Neuronal stem cell (in vitro differentiated cells): ENCODE results near the gene CDK15.

Source experiments
- DNase-seq: peaks from one replicate; pipeline ENCODE4 v3.0.0-alpha.2; 2013; ENCODE audit warnings: low spot score
- H2AFZ ChIP-seq: one replicate; pipeline ENCODE4 v1.6.1; 2013; ENCODE audit warnings: mild to moderate bottlenecking, low read length, inconsistent platforms
- H2AK5ac ChIP-seq: 2 replicates; pipeline ENCODE4 v1.6.1; 2013; ENCODE audit warnings: low read depth, mild to moderate bottlenecking, inconsistent platforms, low read length, moderate library complexity, mixed read lengths
- H2BK120ac ChIP-seq: 2 replicates; pipeline ENCODE4 v1.6.1; 2013; ENCODE audit warnings: low read depth, mild to moderate bottlenecking, inconsistent platforms, low read length, moderate library complexity, mixed read lengths
- H2BK12ac ChIP-seq: one replicate; pipeline ENCODE4 v1.6.1; 2013; ENCODE audit warnings: low read length, inconsistent platforms
- H2BK15ac ChIP-seq: 2 replicates; pipeline ENCODE4 v1.6.1; 2013; ENCODE audit warnings: mild to moderate bottlenecking, low read length, inconsistent platforms, mixed read lengths
- H2BK5ac ChIP-seq: one replicate; pipeline ENCODE4 v1.6.1; 2013; ENCODE audit warnings: inconsistent platforms, mild to moderate bottlenecking, low read length, moderate library complexity
- H3K14ac ChIP-seq: one replicate; pipeline ENCODE4 v1.6.1; 2013; ENCODE audit warnings: low read length, inconsistent platforms
- H3K18ac ChIP-seq: 2 replicates; pipeline ENCODE4 v1.6.1; 2013; ENCODE audit warnings: low read length, inconsistent platforms
- H3K23ac ChIP-seq: 2 replicates; pipeline ENCODE4 v1.6.1; 2013; ENCODE audit warnings: low read depth, mild to moderate bottlenecking, mixed read lengths, low read length, inconsistent platforms; ENCODE audit not compliant: poor library complexity
- H3K27ac ChIP-seq: replicated peaks from 3 replicates; pipeline ENCODE4 v1.5.1; 2013; ENCODE audit warnings: low read length, inconsistent platforms
- H3K27me3 ChIP-seq, 3 experiments: 2 replicates each; pipeline ENCODE4 v1.6.1; 2013; ENCODE audit warnings: low read length in 3 of 3, mild to moderate bottlenecking in 2 of 3, inconsistent platforms in 1 of 3, low read depth in 1 of 3, mixed read lengths in 1 of 3, moderate library complexity in 1 of 3; ENCODE audit not compliant: control insufficient read depth in 3 of 3, insufficient read depth in 3 of 3
- H3K36me3 ChIP-seq, 2 donors: replicated peaks in 1 of 2; 2 replicates each; pipeline ENCODE4 v1.6.1; 2013; ENCODE audit warnings: low read length in 2 of 2; ENCODE audit not compliant: control insufficient read depth in 2 of 2, insufficient read depth in 2 of 2
- H3K4ac ChIP-seq: 2 replicates; pipeline ENCODE4 v1.6.1; 2013; ENCODE audit warnings: inconsistent platforms, mild to moderate bottlenecking, low read length, moderate library complexity
- H3K4me1 ChIP-seq, 2 donors: 1 replicate in 1 of 2; 2 replicates in 1 of 2; pipeline ENCODE4 v1.6.1; 2013; ENCODE audit warnings: low read length in 2 of 2, low read depth in 1 of 2; ENCODE audit not compliant: control insufficient read depth in 2 of 2, insufficient read depth in 1 of 2
- H3K4me2 ChIP-seq: one replicate; pipeline ENCODE4 v1.6.1; 2013; ENCODE audit warnings: mild to moderate bottlenecking, low read length, inconsistent platforms; ENCODE audit not compliant: insufficient read depth, poor library complexity, severe bottlenecking
- H3K4me3 ChIP-seq, 2 donors: 2 replicates each; pipeline ENCODE4 v1.5.1; 2013; ENCODE audit warnings: low read length in 2 of 2, mild to moderate bottlenecking in 2 of 2, inconsistent platforms in 1 of 2, moderate library complexity in 1 of 2
- H3K79me1 ChIP-seq: one replicate; pipeline ENCODE4 v1.6.1; 2013; ENCODE audit warnings: low read depth, mild to moderate bottlenecking, inconsistent platforms, low read length, moderate library complexity
- H3K9ac ChIP-seq: one replicate; pipeline ENCODE4 v1.6.1; 2013; ENCODE audit warnings: mild to moderate bottlenecking, low read depth, low read length, inconsistent platforms; ENCODE audit not compliant: poor library complexity
- H3K9me3 ChIP-seq, 2 donors: replicated peaks in 1 of 2; 2 replicates each; pipeline versions ENCODE3 to v1.6.1; 2013; ENCODE audit warnings: low read length in 2 of 2, mild to moderate bottlenecking in 2 of 2, inconsistent platforms in 1 of 2, low read depth in 1 of 2, mixed read lengths in 1 of 2, moderate library complexity in 1 of 2; ENCODE audit not compliant: control insufficient read depth in 2 of 2, insufficient read depth in 1 of 2
- H4K8ac ChIP-seq: one replicate; pipeline ENCODE4 v1.6.1; 2013; ENCODE audit warnings: low read depth, mild to moderate bottlenecking, inconsistent platforms, low read length, moderate library complexity
- H4K91ac ChIP-seq: one replicate; pipeline ENCODE4 v1.6.1; 2013; ENCODE audit warnings: low read length, low read depth, mild to moderate bottlenecking, inconsistent platforms; ENCODE audit not compliant: poor library complexity
- WGBS, 2 donors: extraction: QIAGEN DNeasy Blood & Tissue Kit; methylation state at CpG; one replicate each; pipeline ENCODE4 v1.1.7; 2013; ENCODE audit warnings: missing lambda C conversion rate in 2 of 2, mixed read lengths in 1 of 2; ENCODE audit not compliant: insufficient read length in 2 of 2, insufficient replicate concordance in 1 of 2; ENCODE audit errors: extremely low coverage in 2 of 2; 5-methylcytosine and 5-hydroxymethylcytosine counted together

CDK15 gene

DNA sequence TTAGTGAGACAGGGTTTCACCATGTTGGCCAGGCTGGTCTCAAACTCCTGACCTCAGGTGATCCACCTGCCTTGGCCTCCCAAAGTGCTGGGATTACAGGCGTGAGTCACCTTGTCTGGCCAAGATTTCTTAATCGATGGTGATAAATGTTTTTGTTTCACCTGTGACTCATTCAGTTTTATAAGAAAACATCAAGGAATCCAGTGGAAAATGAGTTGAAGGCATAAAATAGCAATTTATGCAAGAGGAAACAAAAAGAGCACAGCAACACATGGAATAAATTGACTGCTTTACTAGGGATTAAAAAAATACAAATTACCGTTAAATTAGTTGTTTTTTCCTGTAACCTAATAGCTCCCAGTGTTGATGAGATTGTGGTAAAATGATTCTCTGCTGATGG is 80.2 kb downstream of the CDK15 start:
- Histone ChIP-seq H3K9me3 (no peaks in the 10 kb centered on the region), H2BK15ac (no peak overlapping the region), H3K18ac (no peak overlapping the region), H2BK120ac (no peak overlapping the region), H3K9ac (no peak overlapping the region), H3K4me2 (no peak overlapping the region), H3K4me3 (no peak overlapping the region), H2AK5ac (no peak overlapping the region), H3K36me3 (no peaks in the 10 kb centered on the region), H3K4me1 (peaks cover 27 to 32% of the 10 kb centered on the region in 2 donors), H2BK5ac (no peak overlapping the region), H2AFZ (no peak overlapping the region), H3K27me3 (peaks cover 0 to 38% (median 0%) of the 10 kb centered on the region in 3 experiments), H3K79me1 (no peaks in the 10 kb centered on the region), H3K4ac (no peak overlapping the region), H3K27ac (no peak overlapping the region), H2BK12ac (no peak overlapping the region), H3K14ac (no peak overlapping the region), H4K8ac (no peak overlapping the region), H3K23ac (no peak overlapping the region), H4K91ac (no peak overlapping the region)
- DNase-seq = no peak
- no CpG with 5 or more reads among the region's 3 CpGs for WGBS, 2 donors

DNA sequence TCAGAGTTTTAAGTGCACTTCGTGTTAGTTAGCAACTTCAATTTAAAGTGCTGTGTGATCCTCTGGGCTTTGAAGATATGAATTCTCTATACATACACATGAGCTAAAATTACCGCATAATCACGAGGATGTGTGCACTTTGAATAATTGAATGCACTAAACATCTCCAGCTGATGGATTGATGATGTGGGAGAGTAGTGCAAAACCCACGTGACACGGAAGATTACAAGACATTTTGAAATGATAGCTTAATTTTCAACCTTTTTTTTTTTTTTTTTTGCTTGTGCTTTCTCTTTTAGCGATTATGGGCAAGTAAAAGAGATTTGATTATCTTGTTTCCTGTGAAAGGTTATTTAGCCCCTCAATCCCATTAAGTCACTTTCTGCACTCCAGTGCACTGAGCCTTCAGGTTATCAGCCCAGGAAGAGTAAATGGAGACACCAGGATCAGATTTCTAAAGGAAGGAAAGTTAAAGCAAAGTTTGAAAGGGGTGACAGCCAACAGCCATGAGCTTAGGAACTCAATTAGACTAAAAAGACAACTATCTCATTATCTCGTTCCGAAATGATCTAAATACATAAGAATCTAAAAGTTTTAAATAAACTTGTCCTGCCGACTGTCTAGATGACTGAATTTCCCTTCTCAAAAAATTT is 81.6 kb downstream of the CDK15 start:
- Histone ChIP-seq H3K4me1 (peaks cover 14 to 19% of the 10 kb centered on the region in 2 donors), H3K36me3 (no peaks in the 10 kb centered on the region), H2AK5ac (no peak overlapping the region), H3K4me3 (no peak overlapping the region), H3K79me1 (no peaks in the 10 kb centered on the region), H3K18ac (no peak overlapping the region), H4K91ac (no peak overlapping the region), H2BK5ac (no peak overlapping the region), H2BK15ac (no peak overlapping the region), H3K4me2 (peak overlapping the region; percentile 40), H2AFZ (peak overlapping the region; percentile 78), H3K27me3 (peaks cover 0 to 33% (median 0%) of the 10 kb centered on the region in 3 experiments), H3K4ac (no peak overlapping the region), H2BK120ac (no peak overlapping the region), H4K8ac (no peak overlapping the region), H3K14ac (no peak overlapping the region), H2BK12ac (no peak overlapping the region), H3K9ac (no peak overlapping the region), H3K9me3 (no peaks in the 10 kb centered on the region), H3K23ac (no peak overlapping the region), H3K27ac (peak overlapping the region; percentile 80)
- WGBS, 2 donors = no CpG with 5 or more reads among the region's 9 CpGs
- DNase-seq = peak; percentile 56

DNA sequence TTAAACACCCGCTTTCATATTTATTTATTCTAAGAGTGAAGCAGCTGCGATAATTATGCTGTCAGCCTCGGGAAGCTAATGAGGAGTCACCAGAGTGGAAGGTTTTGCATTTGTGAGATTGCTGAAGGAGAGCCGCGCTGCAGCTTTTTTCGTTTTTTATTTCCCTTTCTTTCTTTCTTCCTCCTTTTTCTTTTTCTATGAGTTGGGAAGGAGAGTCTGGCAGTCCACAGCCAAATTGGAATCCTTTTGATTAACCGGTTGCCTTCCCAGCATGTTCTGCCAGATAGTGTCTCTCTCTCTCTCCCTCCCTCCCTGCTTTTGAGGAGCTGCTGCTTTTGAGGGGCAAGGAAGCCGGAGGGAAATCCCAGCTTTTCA is 82.1 kb downstream of the CDK15 start:
- Histone ChIP-seq H3K4ac (no peak overlapping the region), H2BK15ac (no peak overlapping the region), H2AFZ (peak overlapping the region; percentile 78), H2BK120ac (no peak overlapping the region), H3K79me1 (no peaks in the 10 kb centered on the region), H3K9me3 (no peaks in the 10 kb centered on the region), H4K91ac (no peak overlapping the region), H3K4me3 (peak overlapping the region in 1 of 2 donors; percentile 2), H3K36me3 (no peaks in the 10 kb centered on the region), H2AK5ac (no peak overlapping the region), H3K23ac (no peak overlapping the region), H3K27me3 (peaks cover 0 to 29% (median 0%) of the 10 kb centered on the region in 3 experiments), H2BK5ac (no peak overlapping the region), H3K9ac (no peak overlapping the region), H3K4me2 (peak overlapping the region; percentile 40), H3K14ac (no peak overlapping the region), H3K18ac (no peak overlapping the region), H3K27ac (peak overlapping the region; percentile 80), H3K4me1 (peaks cover 14 to 16% of the 10 kb centered on the region in 2 donors), H2BK12ac (no peak overlapping the region), H4K8ac (no peak overlapping the region)
- WGBS, 2 donors = no CpG with 5 or more reads among the region's 8 CpGs
- DNase-seq = peak; percentile 45

DNA sequence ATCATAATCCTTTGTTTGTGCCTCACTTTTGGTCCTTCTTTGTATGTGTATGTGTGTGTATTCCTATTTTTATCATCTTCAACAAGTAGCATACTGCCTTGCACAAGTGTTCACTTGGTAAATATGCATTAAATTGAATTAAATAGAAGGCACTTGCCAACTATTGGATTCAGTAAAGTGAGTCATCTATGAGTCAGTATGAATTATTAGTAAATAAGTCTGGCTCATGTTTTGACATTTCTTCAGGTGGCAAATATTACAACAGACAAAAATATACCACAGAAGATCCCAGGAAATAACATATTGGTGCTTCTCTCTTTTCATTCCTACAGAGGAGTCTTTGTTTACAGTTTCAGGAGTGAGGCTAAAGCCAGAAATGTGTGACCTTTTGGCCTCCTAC is 84.1 kb downstream of the CDK15 start:
- H2BK120ac ChIP-seq = no peak overlapping the region
- no peak overlapping the region for H3K27ac ChIP-seq
- H3K36me3 ChIP-seq = no peaks in the 10 kb centered on the region
- no peaks in the 10 kb centered on the region for H3K9me3 ChIP-seq
- no peak overlapping the region for H2BK12ac ChIP-seq
- no peak overlapping the region for H2BK5ac ChIP-seq
- H3K14ac ChIP-seq = no peak overlapping the region
- no peak overlapping the region for H3K18ac ChIP-seq
- H2BK15ac ChIP-seq = no peak overlapping the region
- H3K4ac ChIP-seq = no peak overlapping the region
- H3K4me2 ChIP-seq = no peak overlapping the region
- DNase-seq = no peak
- H3K27me3 ChIP-seq = peaks cover 0 to 10% (median 0%) of the 10 kb centered on the region in 3 experiments
- no peak overlapping the region for H3K4me3 ChIP-seq
- no peak overlapping the region for H2AFZ ChIP-seq
- no peak overlapping the region for H3K9ac ChIP-seq
- no peak overlapping the region for H2AK5ac ChIP-seq
- H3K4me1 ChIP-seq = peaks cover 8 to 17% of the 10 kb centered on the region in 2 donors
- H4K8ac ChIP-seq = no peak overlapping the region
- no peak overlapping the region for H3K23ac ChIP-seq
- H4K91ac ChIP-seq = no peak overlapping the region
- no peaks in the 10 kb centered on the region for H3K79me1 ChIP-seq
